Measurements from ENCODE around the gene PTPN6. TPM values are rescaled to one million over a fixed set of nuclear protein-coding genes. Genes with fewer than 3 reads are reported as not detected.

PTPN6 gene
- total and polyA plus RNA-seq, 2 of the 13 experiments (the other 11 are each of a cell fraction or from before 2014, with no cell fraction given) = 10.5 to 10.6 TPM

DNA sequence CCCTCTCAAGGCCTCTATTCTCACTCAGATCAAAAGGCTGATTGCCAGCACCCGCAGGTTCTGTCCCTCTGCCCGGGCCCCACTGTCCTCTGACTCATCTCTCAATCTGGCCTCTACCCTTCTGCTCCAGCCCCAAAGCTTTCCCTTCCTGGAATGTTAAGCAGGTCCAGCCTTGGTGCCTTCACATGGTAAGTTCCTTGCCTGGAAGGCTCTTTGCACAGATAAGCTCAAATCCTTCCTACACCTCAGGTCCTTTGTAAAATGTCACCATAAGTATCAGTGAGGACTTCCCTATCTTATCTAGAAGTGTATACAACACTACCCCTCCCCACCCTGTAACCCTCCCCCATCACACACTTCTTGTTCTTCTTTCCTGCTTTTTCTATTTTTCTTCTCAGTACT lies 44.9 kb downstream of the PTPN6 start (continued):
- TF ChIP-seq ARID5B (CRISPR knock-in tag; IDR thresholded peaks at IDR 0.05) = peak; percentile 27; the same call in 1 of the 2 replicates
- TF ChIP-seq FOSL1 (CRISPR knock-in tag; IDR thresholded peaks at IDR 0.05; ENCODE audit: borderline replicate concordance) = peak; percentile 59; the same call in 1 of the 2 replicates

DNA sequence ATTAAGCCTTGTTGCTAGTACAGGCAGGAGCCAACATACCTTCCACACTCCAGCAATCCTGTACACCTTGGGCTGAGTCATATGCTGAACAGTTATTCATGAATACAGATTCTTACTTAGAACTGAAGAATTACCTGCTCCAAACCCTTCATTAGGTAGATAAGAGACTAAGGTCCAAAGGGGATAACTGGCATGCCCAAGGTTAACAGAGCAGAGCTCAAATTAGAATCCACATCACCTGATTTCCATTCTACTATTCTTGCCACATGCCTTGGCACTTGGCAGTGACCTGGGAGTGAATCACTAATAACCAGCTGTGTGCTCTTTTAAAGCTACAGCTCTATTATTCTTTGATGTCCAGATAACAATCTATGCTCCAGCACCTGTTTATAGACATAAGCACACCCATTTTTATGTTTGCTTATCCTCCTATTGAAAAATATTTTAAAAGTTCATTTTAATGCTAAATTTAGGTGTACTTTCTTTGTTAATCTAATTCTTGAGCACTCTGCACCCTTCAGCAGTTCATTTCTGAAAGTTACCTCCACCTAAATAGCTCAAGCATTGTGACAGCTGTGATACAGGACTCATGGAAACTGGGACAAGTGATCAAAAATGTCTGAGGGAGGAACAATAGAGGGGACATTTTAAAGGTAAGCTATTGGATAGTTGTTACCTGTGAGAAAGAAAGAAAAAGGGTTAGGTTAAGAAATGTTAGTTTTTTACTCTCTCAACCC lies 47.7 kb downstream of the PTPN6 start:
- BruUV-seq (replicated peaks) = no TSS peak
- Histone ChIP-seq H3K4me3 (replicated peaks in 1 of 3; ENCODE audit: insufficient read depth in 1 of 3, low read depth in 2 of 3, low read length in 3 of 3) (no peak overlapping the region), H3K27me3 (ENCODE audit: control insufficient read depth in 1 of 2, insufficient read depth in 2 of 2, low read length in 2 of 2) (no peaks in the 10 kb centered on the region), H3K27ac (ENCODE audit: extremely low read length, insufficient read depth, low read length) (no peak overlapping the region), H3K4me1 (ENCODE audit: insufficient read depth, low read length) (peaks cover 32% of the 10 kb centered on the region), H3K36me3 (replicated peaks in 1 of 2; ENCODE audit: control insufficient read depth in 1 of 2, insufficient read depth in 2 of 2, low read length in 2 of 2) (0 out of 5 replicates have a peak, but pooled peaks cover 0 to 3% of the 10 kb centered on the region in 2 experiments), H3K9me3 (ENCODE audit: low read length) (no peaks in the 10 kb centered on the region), H3K9ac (ENCODE audit: insufficient read depth, low read depth, low read length) (no peak overlapping the region), H2AFZ (ENCODE audit: low read length) (no peak overlapping the region), H3K79me2 (ENCODE audit: insufficient read depth, low read length) (no peaks in the 10 kb centered on the region), H4K20me1 (ENCODE audit: insufficient read depth, low read length) (no peaks in the 10 kb centered on the region), H3K4me2 (ENCODE audit: low read depth, low read length) (no peak overlapping the region)
- ATAC-seq = peak; percentile 43; the same call in 2 of the 3 replicates
- CTCF ChIA-PET (ENCODE audit: low intra/inter-chr PET ratio, low total read pairs) = no interaction called here
- peak; percentile 22 for DNase-seq (ENCODE audit: low spot score)
- TF ChIP-seq NR1H2 (CRISPR knock-in tag; IDR thresholded peaks at IDR 0.05; ENCODE audit: borderline replicate concordance, low read depth) (no peak), FOSL2 (CRISPR knock-in tag; IDR thresholded peaks at IDR 0.05) (0 out of 2 replicates have a peak, but pooled peaks have one; percentile 21)
- TF ChIP-seq, protein P1, sequence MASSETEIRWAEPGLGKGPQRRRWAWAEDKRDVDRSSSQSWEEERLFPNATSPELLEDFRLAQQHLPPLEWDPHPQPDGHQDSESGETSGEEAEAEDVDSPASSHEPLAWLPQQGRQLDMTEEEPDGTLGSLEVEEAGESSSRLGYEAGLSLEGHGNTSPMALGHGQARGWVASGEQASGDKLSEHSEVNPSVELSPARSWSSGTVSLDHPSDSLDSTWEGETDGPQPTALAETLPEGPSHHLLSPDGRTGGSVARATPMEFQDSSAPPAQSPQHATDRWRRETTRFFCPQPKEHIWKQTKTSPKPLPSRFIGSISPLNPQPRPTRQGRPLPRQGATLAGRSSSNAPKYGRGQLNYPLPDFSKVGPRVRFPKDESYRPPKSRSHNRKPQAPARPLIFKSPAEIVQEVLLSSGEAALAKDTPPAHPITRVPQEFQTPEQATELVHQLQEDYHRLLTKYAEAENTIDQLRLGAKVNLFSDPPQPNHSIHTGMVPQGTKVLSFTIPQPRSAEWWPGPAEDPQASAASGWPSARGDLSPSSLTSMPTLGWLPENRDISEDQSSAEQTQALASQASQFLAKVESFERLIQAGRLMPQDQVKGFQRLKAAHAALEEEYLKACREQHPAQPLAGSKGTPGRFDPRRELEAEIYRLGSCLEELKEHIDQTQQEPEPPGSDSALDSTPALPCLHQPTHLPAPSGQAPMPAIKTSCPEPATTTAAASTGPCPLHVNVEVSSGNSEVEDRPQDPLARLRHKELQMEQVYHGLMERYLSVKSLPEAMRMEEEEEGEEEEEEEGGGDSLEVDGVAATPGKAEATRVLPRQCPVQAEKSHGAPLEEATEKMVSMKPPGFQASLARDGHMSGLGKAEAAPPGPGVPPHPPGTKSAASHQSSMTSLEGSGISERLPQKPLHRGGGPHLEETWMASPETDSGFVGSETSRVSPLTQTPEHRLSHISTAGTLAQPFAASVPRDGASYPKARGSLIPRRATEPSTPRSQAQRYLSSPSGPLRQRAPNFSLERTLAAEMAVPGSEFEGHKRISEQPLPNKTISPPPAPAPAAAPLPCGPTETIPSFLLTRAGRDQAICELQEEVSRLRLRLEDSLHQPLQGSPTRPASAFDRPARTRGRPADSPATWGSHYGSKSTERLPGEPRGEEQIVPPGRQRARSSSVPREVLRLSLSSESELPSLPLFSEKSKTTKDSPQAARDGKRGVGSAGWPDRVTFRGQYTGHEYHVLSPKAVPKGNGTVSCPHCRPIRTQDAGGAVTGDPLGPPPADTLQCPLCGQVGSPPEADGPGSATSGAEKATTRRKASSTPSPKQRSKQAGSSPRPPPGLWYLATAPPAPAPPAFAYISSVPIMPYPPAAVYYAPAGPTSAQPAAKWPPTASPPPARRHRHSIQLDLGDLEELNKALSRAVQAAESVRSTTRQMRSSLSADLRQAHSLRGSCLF (CRISPR knock-in tag; IDR thresholded peaks at IDR 0.05; ENCODE audit: borderline replicate concordance) = no peak
- FAIRE-seq = no peak
- in situ Hi-C loops (cut with HindIII; ENCODE audit: extremely low pct_ligation_motif_present, low pct_unique_long_range_greater_than_20kb) (no loop called here), intact Hi-C loops (cut with micrococcal nuclease; ENCODE audit: unreplicated experiment) (no loop called here)
- POLR2A ChIA-PET = interaction anchor here (1.0 to 4.3 kb wide), 6 partner anchors 12 to 61 kb away, joined by 3 to 19 read pairs (median 5); partner anchors contain the start of genes C12orf57, C1S, LPCAT3 and RNU7-1
